NCI-H526 (cell line): ENCODE results near the gene NR2F6.
A peak's percentile ranks its signal among the peaks of the same experiment; 100 is the strongest.
"Not testable (repeated sequence)": the region's sequence is repeated elsewhere in the genome, so short reads cannot be mapped to it uniquely, and the experiment has no call there.

ENCODE experiments used
- DNase-seq, 2 experiments: peaks; one replicate each; lab custom pipeline; 2025; lab: John Stamatoyannopoulos, UW

Gene NR2F6

GRCh38 chr19:17210296-17210695 is 35.4 kb downstream of the NR2F6 start:
- no peak for DNase-seq

GRCh38 chr19:17209126-17210036 is 36.3 kb downstream of the NR2F6 start:
- DNase-seq: peak; percentile 6 to 81

GRCh38 chr19:17206736-17207581 is 38.8 kb downstream of the NR2F6 start:
- no peak for DNase-seq

DNA sequence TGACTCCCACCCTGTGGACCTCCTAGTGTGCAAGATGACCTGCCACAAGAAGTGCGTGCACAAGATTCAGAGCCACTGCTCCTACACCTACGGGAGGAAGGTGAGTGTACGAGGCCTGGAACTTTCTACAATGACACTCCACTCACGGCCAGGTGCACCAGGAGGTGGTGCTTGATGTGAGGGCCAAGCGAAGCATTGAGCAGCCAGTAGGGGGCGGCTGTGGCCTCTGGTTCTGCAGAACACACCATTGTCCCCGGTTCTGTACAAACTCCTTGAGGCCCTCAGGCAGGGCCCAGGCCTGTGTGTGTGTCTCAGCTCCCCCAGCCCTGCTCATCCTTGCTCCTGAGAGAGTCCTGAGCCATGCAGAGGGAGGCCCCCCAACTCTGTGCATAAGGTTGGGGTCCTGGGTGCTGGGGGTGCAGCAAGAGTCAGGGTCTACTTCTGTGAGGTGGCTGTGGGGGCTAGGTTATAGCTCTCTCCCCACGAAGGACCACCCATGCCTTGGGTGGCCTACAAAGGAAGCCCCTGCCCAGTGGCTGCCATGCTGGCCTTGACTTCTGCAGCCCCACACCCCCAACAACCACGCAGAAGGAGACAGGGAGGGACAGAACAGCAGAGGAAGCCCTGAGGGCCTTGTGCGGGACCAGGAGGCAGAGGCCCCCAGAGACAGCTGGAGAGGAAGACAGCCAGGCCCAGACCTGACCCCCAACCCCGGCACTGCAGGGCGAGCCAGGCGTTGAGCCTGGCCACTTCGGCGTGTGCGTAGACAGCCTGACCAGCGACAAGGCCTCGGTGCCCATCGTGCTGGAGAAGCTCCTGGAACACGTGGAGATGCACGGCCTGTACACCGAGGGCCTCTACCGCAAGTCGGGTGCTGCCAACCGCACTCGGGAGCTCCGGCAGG is 40.2 kb downstream of the NR2F6 start:
- peak; percentile 3 to 53 for DNase-seq

- no peak for DNase-seq
Measured at GRCh38 chr19:17202713-17203112, 43.0 kb downstream of the NR2F6 start.

DNA sequence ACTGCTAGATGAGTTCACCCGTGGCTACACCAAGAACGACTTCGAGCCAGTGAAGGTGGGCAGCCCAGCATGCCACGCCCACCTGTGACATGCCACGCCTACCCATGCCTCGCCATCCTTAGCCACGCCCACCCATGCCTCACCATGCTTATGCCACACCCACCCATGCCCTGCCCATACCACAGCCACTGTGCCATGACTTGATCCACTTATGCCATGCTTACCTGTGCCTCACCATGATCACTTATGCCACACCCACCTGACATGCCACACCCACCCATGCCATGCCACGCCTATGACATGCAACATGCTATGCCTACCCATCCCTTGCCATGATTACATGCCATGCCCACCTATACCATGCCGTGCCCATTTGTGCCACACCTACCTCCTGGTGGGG is 43.5 kb downstream of the NR2F6 start:
- DNase-seq: no peak

- DNase-seq: no peak
Measured at GRCh38 chr19:17200408-17201079, 45.2 kb downstream of the NR2F6 start.

DNA sequence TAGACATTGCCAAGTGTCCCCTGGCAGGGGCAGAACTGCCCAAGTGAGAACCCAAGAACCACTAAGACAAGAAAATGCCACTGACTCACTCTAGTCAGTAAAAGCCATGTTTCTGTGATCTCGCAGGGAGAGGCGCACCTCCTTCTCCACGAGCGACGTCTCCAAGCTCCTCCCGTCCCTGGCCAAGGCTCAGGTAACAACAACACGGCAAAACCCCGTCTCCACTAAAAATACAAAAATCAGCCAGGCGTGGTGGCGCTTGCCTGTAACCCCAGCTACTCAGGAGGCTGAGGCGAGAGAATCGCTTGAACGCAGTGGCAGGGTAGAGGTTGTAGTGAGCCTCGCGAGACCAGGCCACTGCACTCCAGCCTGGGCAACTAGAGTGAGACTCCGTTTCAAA is 48.1 kb downstream of the NR2F6 start:
- DNase-seq: no peak

- no peak for DNase-seq
Measured at GRCh38 chr19:17196610-17197009, 49.1 kb downstream of the NR2F6 start.

GRCh38 chr19:17195106-17195505 is 50.6 kb downstream of the NR2F6 start:
- DNase-seq: no peak

GRCh38 chr19:17194608-17195007 is 51.1 kb downstream of the NR2F6 start:
- DNase-seq: no peak

DNA sequence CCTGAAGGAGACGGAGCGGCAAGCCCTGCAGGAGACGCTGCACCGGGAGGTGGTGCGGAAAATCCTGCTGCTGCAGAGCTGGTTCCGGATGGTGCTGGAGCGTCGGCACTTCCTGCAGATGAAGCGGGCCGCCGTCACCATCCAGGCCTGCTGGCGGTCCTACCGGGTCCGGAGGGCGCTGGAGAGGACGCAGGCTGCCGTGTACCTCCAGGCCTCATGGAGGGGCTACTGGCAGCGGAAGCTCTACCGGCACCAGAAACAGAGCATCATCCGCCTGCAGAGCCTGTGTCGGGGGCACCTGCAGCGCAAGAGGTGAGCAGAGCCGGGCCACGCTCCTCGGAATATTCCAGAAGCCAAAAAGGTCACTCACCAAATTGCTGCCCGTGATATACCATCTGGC is 53.0 kb downstream of the NR2F6 start:
- no peak for DNase-seq

DNA sequence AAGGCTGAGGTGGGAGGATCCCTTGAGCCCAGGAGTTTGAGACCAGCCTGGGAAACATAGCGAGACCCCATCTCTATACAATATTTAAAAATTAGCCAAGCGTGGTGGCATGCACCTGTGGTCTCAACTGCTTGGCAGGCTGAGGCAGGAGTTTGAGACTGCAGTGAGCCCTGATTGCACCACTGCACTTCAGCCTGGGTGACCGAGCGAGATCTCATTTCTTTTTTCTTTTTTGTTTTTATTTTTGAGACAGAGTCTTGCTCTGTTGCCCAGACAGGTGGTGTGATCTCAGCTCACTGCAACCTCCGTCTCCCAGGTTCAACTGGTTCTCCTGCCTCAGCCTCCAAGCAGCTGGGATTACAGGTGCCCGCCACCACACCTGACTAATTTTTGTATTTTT is 54.0 kb downstream of the NR2F6 start:
- not testable (repeated sequence) for DNase-seq

- no peak for DNase-seq
Measured at GRCh38 chr19:17185590-17185989, 60.1 kb downstream of the NR2F6 start.

DNA sequence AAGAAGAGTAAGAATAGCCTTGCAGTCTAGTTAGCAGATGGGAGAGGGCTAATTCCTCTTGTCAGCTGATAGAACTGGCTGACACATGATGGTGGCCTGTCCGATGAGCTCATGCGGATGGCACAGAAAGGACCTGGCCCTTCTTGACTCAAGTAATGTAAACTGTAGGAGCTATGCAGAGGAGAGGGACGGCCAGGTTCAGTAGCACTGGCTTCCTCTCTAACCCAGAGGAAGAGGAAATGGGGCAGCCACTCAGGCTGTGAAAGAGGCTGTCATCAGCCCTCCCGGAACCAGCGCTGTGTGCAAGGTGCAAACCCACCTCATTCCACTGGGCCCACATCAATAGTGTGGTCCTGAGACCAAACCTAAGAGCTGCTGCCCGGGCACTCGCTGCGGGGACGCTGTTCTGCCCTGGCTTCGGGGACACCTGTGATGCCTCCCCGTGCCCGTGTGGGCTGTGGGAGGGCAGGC is 61.3 kb downstream of the NR2F6 start:
- no peak for DNase-seq

GRCh38 chr19:17183858-17184321 is 61.8 kb downstream of the NR2F6 start:
- no peak for DNase-seq

DNA sequence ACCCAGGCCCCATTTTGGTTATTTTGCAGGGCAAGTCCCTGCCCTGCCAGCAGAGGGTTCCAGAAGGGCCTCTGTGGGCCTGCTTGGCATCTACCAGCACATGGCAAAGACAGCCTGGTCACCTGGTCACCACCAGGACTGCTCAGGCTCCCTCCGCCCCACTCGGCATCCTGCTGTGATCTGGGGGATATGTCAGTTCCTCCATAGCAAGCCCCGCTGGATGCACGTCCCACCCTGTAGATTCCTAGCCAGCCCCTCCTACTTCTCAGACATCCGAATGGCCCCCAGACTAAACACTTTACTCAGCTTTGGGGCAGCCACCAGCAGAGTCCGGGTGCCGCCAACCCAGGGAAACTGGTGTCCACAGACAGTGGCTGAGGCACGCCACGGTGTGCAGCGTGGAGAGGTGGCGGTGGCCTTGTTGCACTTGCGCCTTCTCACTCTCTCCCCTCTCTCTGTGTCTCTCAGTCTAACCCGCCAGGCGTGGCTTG is 62.4 kb downstream of the NR2F6 start:
- DNase-seq: no peak
